ENCODE results near the gene ZNF215. TPM values are rescaled to one million over a fixed set of nuclear protein-coding genes. Genes with fewer than 3 reads are reported as not detected.
A peak's percentile ranks its signal among the peaks of the same experiment; 100 is the strongest.

Gene ZNF215
- total RNA-seq, 3 donors from 2014 or later, result 3.0 to 7.5 (median 5.1) TPM

- Histone ChIP-seq H3K9me3 (no peaks in the 10 kb centered on the region), H3K4me1 (ENCODE audit: low read depth) (peaks cover 7% of the 10 kb centered on the region), H3K36me3 (ENCODE audit: low read depth) (no peaks in the 10 kb centered on the region), H3K4me3 (peak overlapping the region; percentile 73)
- TF ChIP-seq CTCF (IDR thresholded peaks at IDR 0.05), result no peak
- intact Hi-C loops (cut with DNase I, micrococcal nuclease), result no loop called here
- DNase-seq, result no peak
- ATAC-seq, result peak; percentile 46
These were observed 504 bp upstream of the ZNF215 start for GRCh38 chr11:6925636-6926207.

GRCh38 chr11:6927030-6927617 lies 898 bp downstream of the ZNF215 start:
- Histone ChIP-seq H3K36me3 (ENCODE audit: low read depth) (no peaks in the 10 kb centered on the region), H3K4me1 (ENCODE audit: low read depth) (peaks cover 7% of the 10 kb centered on the region), H3K4me3 (peak overlapping the region; percentile 73), H3K9me3 (no peaks in the 10 kb centered on the region)
- ATAC-seq (peak; percentile 51), DNase-seq (peak in 1 of 3 donors; percentile 24)
- no peak for TF ChIP-seq CTCF (IDR thresholded peaks at IDR 0.05)
- intact Hi-C loops (cut with DNase I, micrococcal nuclease), result no loop called here

- TF ChIP-seq CTCF (IDR thresholded peaks at IDR 0.05), result no peak
- intact Hi-C loops (cut with DNase I, micrococcal nuclease), result no loop called here
These were observed 2.7 kb downstream of the ZNF215 start for GRCh38 chr11:6928916-6929315.

GRCh38 chr11:6931146-6931713 lies 5.0 kb downstream of the ZNF215 start:
- Histone ChIP-seq H3K4me3 (no peak overlapping the region), H3K4me1 (ENCODE audit: low read depth) (peaks cover 7% of the 10 kb centered on the region), H3K36me3 (ENCODE audit: low read depth) (no peaks in the 10 kb centered on the region), H3K9me3 (no peaks in the 10 kb centered on the region)
- TF ChIP-seq CTCF (IDR thresholded peaks at IDR 0.05), result no peak
- DNase-seq, result no peak
- intact Hi-C loops (cut with DNase I, micrococcal nuclease), result no loop called here
- no peak for ATAC-seq

More at GRCh38 chr11:6928916-6929315, 2.7 kb downstream of the ZNF215 start:
- no peaks in the 10 kb centered on the region for H3K36me3 ChIP-seq (ENCODE audit: low read depth)
- peaks cover 7% of the 10 kb centered on the region for H3K4me1 ChIP-seq (ENCODE audit: low read depth)
- ATAC-seq (no peak), DNase-seq (no peak)
- no peak overlapping the region for H3K4me3 ChIP-seq
- H3K9me3 ChIP-seq, result no peaks in the 10 kb centered on the region

GRCh38 chr11:6932145-6932544 lies 5.9 kb downstream of the ZNF215 start:
- ATAC-seq (no peak), DNase-seq (no peak)
- Histone ChIP-seq H3K9me3 (no peaks in the 10 kb centered on the region), H3K4me3 (no peak overlapping the region), H3K36me3 (ENCODE audit: low read depth) (no peaks in the 10 kb centered on the region), H3K4me1 (ENCODE audit: low read depth) (peaks cover 7% of the 10 kb centered on the region)
- intact Hi-C loops (cut with DNase I, micrococcal nuclease), result no loop called here
- no peak for TF ChIP-seq CTCF (IDR thresholded peaks at IDR 0.05)
